HG03108 (cell line): ENCODE results near the gene SAMD10.
"Not testable (repeated sequence)": the region's sequence is repeated elsewhere in the genome, so short reads cannot be mapped to it uniquely, and the experiment has no call there.

Experiments
- ATAC-seq: cut with Tn5 transposase; IDR thresholded peaks from one replicate; pipeline ENCODE4 v1.9.1; 2021; ENCODE audit warnings: moderate library complexity; ENCODE audit not compliant: unreplicated experiment

Gene SAMD10

DNA sequence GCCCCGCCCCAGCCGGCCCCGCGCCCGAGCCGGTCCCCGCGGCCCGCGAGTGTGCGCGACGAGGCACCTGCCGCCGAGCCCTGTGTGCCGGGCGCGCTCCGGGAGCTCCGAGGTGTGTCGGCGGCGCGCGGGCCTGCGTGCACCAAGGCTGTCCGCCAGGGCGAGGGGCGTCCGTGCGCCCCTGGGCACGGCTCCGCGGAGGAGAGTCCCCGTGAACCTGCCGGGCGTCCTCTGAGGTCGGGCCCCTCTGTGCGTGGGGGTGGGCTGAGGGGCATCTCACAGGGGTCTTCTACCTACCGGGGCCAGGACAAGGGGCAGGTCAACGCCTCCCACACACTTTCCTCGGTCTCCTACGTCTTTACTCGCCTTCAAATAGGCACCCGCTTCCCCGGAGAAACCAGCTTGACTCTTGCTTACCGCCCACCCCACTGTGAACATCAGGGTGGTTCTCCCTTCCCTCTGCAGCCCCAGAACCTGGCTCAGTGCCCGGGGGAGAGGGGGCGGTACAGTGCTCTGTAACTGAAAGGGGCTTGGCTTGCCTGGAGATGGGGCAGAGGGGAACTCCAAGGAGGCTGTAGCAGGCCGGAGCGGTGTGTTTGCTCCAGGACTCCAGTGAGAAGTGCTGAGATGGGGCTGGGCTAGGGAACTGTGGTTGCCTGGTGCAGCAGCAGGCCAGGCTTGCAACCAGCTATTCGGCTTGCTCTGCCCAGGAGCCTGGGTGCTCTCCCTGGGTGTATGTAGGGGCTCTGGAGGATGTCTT is at the start of gene SAMD10:
TSS of gene SAMD10 (minus strand) at position 86 of the 760 bp plus-strand sequence. CDS start 175 bp downstream, outside the sequence.
- ATAC-seq = no peak

GRCh38 chr20:64027981-64028685 is 48.7 kb upstream of the SAMD10 start:
- ATAC-seq = no peak

DNA sequence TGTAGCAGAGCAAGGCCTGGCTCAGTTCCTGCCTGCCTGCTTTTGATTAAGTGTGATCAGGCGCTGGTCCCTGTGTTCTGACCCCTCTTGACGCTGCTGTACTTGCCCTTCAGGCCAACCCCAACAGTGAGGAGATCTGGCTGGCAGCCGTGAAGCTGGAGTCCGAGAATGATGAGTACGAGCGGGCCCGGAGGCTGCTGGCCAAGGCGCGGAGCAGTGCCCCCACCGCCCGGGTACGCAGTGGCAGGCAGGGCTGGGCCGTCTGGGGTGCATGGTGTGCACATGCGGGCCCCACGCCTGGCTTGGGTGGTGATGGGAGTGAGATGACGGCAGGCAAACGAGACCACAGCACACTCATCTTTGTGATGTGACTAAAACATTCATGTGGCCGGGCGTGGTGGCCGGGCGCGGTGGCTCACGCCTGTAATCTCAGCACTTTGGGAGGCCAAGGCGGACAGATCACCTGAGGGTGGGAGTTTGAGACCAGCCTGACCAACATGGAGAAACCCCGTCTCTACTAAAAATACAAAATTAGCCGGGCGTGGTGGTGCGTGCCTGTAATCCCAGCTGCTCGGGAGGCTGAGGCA is 46.5 kb upstream of the SAMD10 start:
- no peak for ATAC-seq

DNA sequence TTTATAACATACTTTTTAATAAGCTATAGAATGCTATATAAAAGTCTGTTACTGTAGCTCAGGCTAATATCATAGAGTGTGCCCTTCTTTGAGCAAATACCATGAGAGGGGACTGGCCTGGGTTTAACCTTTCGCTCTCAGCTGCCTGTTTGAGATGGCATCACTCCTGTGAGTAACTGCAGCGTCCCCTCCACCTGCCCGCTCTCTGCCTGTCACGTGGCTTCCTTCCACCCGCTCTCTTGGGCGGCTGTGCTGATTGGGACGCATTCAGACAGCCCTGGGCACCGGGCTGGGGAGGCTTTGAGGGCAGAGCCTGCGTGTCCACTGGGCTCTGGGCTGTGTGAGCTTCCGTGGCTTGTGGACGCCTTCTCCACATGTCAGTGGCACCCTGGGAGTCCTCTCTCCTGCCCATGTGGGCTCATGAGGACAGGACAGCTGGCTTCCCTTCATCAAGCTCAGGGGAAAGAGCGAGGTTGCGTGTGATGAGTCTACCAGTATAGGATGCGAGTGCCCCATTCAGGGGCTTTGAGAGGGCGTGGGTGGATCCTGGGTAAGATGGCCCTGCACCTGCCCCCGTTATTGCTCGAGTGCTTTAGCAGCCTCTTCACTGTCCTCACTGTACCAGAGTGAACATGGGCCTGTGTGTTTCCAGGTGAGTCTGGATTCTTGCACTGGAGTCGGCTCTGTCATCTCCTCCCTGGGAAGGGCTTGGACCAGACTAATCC is 45.8 kb upstream of the SAMD10 start:
- ATAC-seq = no peak

DNA sequence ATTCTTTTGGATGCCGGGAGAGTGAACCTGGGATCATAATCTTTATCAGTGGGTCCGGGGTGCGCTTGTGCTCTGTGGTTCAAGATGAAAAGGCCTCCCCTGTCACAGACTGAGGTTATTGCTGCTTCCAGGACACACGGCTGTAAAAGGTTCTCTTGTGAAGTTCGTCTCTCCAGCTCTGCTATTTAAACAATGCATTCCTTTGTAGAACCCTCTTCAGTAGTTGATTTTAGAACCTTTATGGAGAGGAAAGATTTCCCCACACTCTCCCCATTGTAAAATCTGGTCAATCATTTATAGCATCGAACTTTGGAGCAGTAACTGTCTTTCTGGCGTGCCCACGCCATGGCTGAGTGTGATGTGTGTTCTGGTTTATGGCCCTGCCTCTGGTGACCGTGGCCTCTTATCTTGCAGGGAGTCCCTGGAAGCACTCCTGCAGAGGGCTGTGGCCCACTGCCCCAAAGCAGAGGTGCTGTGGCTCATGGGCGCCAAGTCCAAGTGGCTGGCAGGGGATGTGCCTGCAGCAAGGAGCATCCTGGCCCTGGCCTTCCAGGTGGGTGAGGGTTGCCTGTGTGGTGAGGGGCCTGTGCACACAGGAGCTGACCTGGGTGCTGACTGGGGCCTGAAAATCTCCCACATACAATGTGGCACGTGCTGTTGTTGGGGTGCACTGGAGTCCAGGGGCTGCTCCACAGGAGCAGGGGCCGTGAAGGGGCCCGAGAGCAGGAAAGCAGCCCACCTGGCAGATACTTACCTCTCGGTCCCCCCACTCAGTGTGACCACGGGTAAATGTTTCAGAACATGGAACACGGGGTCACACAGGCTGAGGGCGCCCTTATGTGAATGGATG is 44.9 kb upstream of the SAMD10 start:
- no peak for ATAC-seq

- ATAC-seq = no peak
Measured at GRCh38 chr20:64023361-64024140, 44.1 kb upstream of the SAMD10 start.

DNA sequence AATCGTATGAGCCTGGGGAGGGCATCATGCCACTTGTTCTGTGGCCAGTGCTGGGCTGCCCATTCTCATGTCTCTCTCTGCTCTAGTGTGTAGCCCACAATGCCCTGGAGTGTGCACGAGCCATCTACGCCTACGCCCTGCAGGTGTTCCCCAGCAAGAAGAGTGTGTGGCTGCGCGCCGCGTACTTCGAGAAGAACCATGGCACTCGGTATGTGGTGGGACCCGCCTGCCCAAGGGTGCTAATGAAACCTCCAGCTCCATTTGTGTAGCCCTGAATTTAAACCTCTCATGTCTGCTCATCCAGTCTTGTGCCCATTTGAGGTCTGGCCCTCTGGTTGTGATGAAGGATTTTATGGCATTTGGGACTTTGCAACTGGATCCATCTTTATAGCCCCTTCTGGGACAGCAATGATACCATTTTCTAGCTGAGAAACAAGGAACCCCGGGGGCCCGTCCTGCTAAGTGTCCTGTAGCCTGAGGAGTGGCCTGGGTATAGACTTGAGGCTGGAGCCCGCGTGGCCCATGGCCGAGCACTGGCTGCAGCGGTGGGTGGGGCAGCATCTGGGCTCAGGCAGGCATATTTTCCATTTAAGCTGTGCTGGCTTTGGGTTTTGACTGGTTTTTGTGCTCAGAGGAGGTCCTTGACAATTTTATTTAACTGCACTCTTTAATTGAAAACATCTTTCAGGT is 43.4 kb upstream of the SAMD10 start:
- ATAC-seq = no peak

GRCh38 chr20:64021124-64021975 is 41.9 kb upstream of the SAMD10 start:
- ATAC-seq = no peak

GRCh38 chr20:64015635-64016034 is 36.2 kb upstream of the SAMD10 start:
- ATAC-seq = no peak

GRCh38 chr20:64012385-64013154 is 33.1 kb upstream of the SAMD10 start:
- ATAC-seq = not testable (repeated sequence)

DNA sequence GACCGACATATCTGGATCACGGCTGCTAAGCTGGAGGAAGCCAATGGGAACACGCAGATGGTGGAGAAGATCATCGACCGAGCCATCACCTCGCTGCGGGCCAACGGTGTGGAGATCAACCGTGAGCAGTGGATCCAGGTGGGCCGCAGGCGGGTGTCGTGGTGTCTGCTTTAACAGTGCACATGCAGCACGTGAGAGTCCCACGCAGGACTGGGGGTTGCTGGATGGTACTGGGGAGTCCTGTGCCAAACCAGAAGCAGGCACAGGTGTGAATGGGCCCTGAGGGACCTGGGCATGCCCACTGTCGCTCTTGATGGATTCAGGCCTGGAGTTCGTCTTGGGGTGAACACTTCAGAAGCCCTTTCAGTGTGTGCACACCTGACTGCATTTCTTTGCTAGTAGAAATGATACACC is 31.9 kb upstream of the SAMD10 start:
- ATAC-seq = no peak

DNA sequence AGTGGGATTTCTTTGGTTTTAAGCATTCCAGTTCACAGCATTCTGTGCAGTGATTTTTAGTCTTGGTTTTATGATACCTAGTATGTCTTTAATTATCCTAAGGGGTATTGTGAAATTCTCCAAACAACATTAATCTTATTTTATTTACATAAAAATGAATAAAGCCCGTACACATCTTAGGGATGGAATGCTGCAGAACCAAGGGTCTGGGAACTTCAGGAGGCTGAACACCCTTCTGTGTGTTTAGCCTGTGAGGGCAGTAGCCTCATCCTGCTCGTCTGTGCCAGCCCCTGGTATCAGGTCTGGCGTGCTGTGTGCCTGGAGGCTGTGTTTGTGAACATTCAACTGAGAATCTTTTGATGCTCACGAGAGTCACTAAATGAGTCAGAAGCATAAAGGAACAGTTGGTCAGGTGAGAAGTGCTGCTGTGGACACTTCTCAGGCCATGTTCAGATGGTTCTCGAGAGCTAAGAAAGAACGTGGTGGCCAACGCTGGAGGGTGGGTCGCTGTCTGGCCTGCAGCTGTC is 31.3 kb upstream of the SAMD10 start:
- no peak for ATAC-seq

GRCh38 chr20:64009811-64010387 is 30.5 kb upstream of the SAMD10 start:
- ATAC-seq = no peak

DNA sequence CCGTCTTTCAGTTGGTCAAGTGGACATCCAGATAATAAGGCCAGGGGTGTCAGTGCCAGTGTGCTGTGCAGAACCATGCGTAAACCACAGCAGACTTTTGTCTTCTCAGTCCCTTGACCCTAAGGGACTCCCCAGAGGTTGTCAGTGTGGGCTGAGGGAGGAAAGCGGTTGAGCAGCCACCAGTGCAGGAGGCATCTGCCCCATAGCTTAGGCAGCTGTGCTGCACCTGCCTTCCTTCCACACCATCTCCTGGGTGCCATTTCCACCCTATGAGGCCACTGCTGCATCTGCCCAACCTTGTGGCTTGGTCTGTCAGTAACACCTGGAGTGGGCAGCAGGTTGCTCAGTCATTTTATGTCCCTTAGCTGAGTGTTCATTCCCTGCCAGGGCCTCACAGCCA is 27.5 kb upstream of the SAMD10 start:
- ATAC-seq = no peak

DNA sequence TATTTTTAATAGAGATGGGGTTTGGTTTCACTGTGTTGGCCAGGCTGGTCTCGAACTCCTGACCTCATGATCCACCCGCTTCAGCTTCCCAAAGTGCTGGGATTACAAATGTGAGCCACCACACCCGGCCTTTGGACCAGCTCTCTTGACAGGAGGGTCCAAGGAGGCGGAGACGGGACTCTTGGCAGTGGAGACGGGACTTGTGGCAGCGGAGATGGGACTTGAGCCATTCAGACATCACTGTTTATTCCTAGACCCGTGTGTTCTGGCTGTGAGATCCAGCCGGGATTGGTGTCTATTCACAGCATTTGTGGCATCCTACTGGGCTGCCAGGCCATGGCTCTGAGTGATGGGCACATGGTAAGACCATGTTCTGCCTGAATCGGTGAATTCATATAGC is 27.0 kb upstream of the SAMD10 start:
- ATAC-seq = no peak

DNA sequence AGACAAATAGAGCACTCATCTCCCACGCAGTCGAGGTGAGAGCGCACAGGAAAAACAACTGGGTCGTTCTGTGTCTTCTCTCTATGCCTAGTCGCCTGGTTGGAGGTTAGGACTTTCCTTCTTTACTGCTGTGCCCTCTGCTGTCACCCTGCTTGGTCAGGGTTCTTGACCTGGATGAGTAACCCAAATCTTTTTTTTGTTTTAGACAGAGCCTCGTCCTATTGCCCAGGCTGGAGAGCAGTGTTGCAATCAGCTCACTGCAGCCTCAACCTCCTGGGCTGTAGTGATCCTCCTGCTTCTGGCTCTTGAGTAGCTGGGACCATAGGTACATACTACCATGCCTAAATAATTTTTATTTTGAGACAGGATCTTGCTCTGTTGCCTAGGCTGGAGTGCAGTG is 26.0 kb upstream of the SAMD10 start:
- ATAC-seq = no peak
